ENCODE measurements around the gene IDH2. TPM values are rescaled to one million over a fixed set of nuclear protein-coding genes. Genes with fewer than 3 reads are reported as not detected.

Gene IDH2
- total and polyA plus RNA-seq, 10 of the 15 experiments (the other 5 are each of a cell fraction or from before 2014, with no cell fraction given) = 2.3 to 358 (median 242) TPM

DNA sequence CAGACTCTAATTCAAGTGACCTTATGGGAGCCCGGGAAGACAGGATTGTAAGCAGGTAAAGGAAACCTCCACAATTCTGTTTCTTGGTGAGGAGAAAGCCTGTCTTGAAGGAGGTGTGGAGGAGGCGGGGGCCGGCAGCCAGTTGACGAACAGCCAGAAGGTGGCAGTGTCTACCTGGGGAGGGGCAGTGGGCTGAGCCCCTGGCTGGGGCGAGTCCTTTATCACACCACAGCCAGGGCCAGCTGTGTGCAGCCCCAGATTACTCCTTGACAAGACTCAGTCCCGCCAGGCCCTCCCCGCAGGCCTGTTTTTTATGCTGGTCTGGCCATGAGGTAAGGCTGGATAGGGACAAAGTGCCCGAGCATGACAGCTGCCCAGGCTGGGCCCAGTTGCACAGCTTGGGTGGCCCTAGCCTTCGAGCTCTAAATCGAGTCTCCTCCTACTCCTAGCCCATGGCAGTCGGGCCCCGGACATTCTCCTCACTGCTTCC lies 40.9 kb upstream of the IDH2 start (continued):
- TF ChIP-seq, protein P1, sequence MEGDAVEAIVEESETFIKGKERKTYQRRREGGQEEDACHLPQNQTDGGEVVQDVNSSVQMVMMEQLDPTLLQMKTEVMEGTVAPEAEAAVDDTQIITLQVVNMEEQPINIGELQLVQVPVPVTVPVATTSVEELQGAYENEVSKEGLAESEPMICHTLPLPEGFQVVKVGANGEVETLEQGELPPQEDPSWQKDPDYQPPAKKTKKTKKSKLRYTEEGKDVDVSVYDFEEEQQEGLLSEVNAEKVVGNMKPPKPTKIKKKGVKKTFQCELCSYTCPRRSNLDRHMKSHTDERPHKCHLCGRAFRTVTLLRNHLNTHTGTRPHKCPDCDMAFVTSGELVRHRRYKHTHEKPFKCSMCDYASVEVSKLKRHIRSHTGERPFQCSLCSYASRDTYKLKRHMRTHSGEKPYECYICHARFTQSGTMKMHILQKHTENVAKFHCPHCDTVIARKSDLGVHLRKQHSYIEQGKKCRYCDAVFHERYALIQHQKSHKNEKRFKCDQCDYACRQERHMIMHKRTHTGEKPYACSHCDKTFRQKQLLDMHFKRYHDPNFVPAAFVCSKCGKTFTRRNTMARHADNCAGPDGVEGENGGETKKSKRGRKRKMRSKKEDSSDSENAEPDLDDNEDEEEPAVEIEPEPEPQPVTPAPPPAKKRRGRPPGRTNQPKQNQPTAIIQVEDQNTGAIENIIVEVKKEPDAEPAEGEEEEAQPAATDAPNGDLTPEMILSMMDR (IDR thresholded peaks at IDR 0.05 in 2 of 3, conservative IDR thresholded peaks at IDR 0.05 in 1 of 3; ENCODE audit: control insufficient read depth in 2 of 3, extremely low read depth in 1 of 3, insufficient read depth in 1 of 3, low read depth in 3 of 3, low read length in 3 of 3) = peak; percentile 75 to 83 (median 83)

DNA sequence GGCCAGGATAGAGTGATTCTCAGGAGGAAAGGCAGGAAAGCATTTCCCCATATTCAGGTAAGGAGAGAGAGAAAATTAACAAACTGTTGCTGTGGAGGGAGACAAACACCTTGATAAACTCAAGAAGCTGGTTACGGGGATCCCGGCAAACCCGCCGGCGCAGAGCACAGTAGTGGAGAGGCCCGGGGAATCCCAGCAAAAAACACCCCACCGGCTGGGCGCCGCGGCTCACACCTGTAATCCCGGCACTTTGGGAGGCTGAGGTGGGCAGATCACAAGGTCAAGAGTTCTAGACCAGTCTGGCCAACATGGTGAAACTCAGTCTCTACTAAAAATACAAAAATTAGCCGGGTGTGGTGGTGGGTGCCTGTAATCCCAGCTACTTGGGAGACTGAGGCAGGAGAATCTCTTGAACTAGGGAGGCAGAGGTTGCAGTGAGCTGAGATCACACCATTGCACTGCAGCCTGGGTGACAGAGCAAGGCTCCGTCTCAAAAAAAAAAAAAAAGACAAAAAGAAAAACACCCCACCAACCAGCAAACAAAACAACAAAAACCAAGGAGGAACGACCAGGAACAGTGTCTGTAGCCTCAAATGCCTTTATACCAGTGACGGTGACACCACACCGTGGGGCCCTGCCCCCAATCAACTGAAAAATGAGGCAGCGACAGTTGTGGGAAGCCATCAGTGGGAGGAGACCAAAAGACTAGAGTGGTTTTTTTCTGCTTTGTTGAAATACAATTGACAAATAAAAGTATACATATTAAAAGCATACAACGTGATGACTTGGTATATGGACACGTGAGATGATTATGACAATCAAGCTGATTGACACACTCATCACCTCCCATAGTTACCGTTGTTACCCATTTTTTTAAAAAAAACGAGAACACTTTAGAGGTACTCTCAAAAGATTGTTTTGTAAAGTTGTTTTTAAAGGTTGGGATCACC lies 40.2 kb upstream of the IDH2 start:
- peaks cover 2% of the 10 kb centered on the region; the same call in 2 of the 3 replicates for H3K9me3 ChIP-seq (replicated peaks; ENCODE audit: control insufficient read depth, insufficient read depth, low read length)
- peak overlapping the region; percentile 5; the same call in 1 of the 2 replicates for H2AFZ ChIP-seq (ENCODE audit: control insufficient read depth, low read depth, low read length)
- POLR2A ChIA-PET = interaction anchor here (0.6 to 1.2 kb wide), 5 partner anchors 17 to 49 kb away, joined by 3 to 4 read pairs (median 3); partner anchors contain the start of gene IDH2
- TF ChIP-seq BHLHE40 (IDR thresholded peaks at IDR 0.05; ENCODE audit: borderline replicate concordance in 1 of 2, low read depth in 2 of 2, low read length in 1 of 2) (no peak), GABPA (IDR thresholded peaks at IDR 0.05; ENCODE audit: low read depth) (no peak), MTA3 (IDR thresholded peaks at IDR 0.05; ENCODE audit: borderline replicate concordance, low read length) (no peak), LARP7 (IDR thresholded peaks at IDR 0.05) (no peak), ZBED1 (IDR thresholded peaks at IDR 0.05; ENCODE audit: borderline replicate concordance) (no peak), BACH1 (IDR thresholded peaks at IDR 0.05; ENCODE audit: borderline replicate concordance) (no peak), CBX3 (IDR thresholded peaks at IDR 0.05; ENCODE audit: borderline replicate concordance, low read depth) (no peak), BMI1 (IDR thresholded peaks at IDR 0.05; ENCODE audit: borderline replicate concordance) (no peak)
- TF ChIP-seq, protein P2, sequence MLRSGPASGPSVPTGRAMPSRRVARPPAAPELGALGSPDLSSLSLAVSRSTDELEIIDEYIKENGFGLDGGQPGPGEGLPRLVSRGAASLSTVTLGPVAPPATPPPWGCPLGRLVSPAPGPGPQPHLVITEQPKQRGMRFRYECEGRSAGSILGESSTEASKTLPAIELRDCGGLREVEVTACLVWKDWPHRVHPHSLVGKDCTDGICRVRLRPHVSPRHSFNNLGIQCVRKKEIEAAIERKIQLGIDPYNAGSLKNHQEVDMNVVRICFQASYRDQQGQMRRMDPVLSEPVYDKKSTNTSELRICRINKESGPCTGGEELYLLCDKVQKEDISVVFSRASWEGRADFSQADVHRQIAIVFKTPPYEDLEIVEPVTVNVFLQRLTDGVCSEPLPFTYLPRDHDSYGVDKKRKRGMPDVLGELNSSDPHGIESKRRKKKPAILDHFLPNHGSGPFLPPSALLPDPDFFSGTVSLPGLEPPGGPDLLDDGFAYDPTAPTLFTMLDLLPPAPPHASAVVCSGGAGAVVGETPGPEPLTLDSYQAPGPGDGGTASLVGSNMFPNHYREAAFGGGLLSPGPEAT (IDR thresholded peaks at IDR 0.05; ENCODE audit: low read depth) = no peak
- TF ChIP-seq, protein P3, sequence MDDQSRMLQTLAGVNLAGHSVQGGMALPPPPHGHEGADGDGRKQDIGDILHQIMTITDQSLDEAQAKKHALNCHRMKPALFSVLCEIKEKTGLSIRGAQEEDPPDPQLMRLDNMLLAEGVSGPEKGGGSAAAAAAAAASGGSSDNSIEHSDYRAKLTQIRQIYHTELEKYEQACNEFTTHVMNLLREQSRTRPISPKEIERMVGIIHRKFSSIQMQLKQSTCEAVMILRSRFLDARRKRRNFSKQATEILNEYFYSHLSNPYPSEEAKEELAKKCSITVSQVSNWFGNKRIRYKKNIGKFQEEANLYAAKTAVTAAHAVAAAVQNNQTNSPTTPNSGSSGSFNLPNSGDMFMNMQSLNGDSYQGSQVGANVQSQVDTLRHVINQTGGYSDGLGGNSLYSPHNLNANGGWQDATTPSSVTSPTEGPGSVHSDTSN (IDR thresholded peaks at IDR 0.05; ENCODE audit: insufficient replicate concordance, low read depth, low read length) = peak; percentile 45

More for the DNA sequence above, 40.2 kb upstream of the IDH2 start:
- no TSS peak for BruUV-seq (replicated peaks)
- Histone ChIP-seq H3K4me2 (ENCODE audit: control insufficient read depth, insufficient read depth) (no peak overlapping the region), H3K4me1 (ENCODE audit: control insufficient read depth, insufficient read depth, low read length) (peaks cover 5% of the 10 kb centered on the region; the same call in 1 of the 2 replicates), H4K20me1 (ENCODE audit: control insufficient read depth, insufficient read depth) (no peaks in the 10 kb centered on the region), H3K27me3 (replicated peaks in 1 of 2; ENCODE audit: control insufficient read depth in 2 of 2, insufficient read depth in 2 of 2, low read length in 1 of 2) (no peaks in the 10 kb centered on the region), H3K27ac (ENCODE audit: control insufficient read depth, insufficient read depth) (no peak overlapping the region), H3K79me2 (ENCODE audit: control insufficient read depth, insufficient read depth, low read length) (no peaks in the 10 kb centered on the region), H3K9ac (ENCODE audit: control insufficient read depth, insufficient read depth, low read length) (no peak overlapping the region), H3K36me3 (ENCODE audit: control insufficient read depth in 2 of 2, insufficient read depth in 2 of 2, low read length in 1 of 2) (no peaks in the 10 kb centered on the region), H3K4me3 (no peak overlapping the region)
- FAIRE-seq (no peak), ATAC-seq (peak; percentile 14), DNase-seq (ENCODE audit: low read depth, low spot score) (no peak)
- intact Hi-C loops (cut with micrococcal nuclease; ENCODE audit: unreplicated experiment) (loop anchor here (5.0 kb wide), 1 partner anchor 145 kb away; no protein-coding TSS in a partner anchor), in situ Hi-C loops (cut with MboI) (no loop called here)
- ChIA-PET CTCF (interaction anchor here (0.6 to 4.6 kb wide), 20 partner anchors 10 to 244 kb away, joined by 3 to 35 read pairs (median 6); partner anchors contain the start of genes CIB1, GDPGP1 and IDH2), RAD21 (ENCODE audit: unreplicated experiment) (interaction anchor here (0.5 to 1.6 kb wide), 11 partner anchors 8 to 702 kb away, joined by 3 to 11 read pairs (median 3); partner anchors contain the start of genes CIB1 and GDPGP1), SMC1A (ENCODE audit: uncharacterized antibody, unreplicated experiment) (interaction anchor here (0.7 to 2.5 kb wide), 14 partner anchors 10 to 244 kb away, joined by 3 to 10 read pairs (median 3); partner anchors contain the start of gene SEMA4B)
- 30% methylated on average over 20 of the region's 21 CpGs for whole genome bisulfite sequencing (ENCODE audit: insufficient coverage, insufficient replicate concordance, low lambda C conversion rate, missing lambda C conversion rate)

Data from GM12878 (cell line).